HS-27A (cell line): Measurements from ENCODE around the gene LDHAL6A.
"Not testable (repeated sequence)": the region's sequence is repeated elsewhere in the genome, so short reads cannot be mapped to it uniquely, and the experiment has no call there.

ENCODE experiments used
- DNase-seq: peaks from one replicate; pipeline ENCODE4 v3.0.0-alpha.2; 2012; ENCODE audit warnings: low read depth, missing footprints

LDHAL6A gene

GRCh38 chr11:18455686-18456372 is at the start of gene LDHAL6A:
Gene LDHAL6A, plus strand, starts transcription at chr11:18455856. Its CDS starts 825 bp downstream, at chr11:18456681.
- no peak for DNase-seq

- not testable (repeated sequence) for DNase-seq
These were observed 48.3 kb upstream of the LDHAL6A start for GRCh38 chr11:18407400-18407799.

- no peak for DNase-seq
These were observed 46.9 kb upstream of the LDHAL6A start for GRCh38 chr11:18408558-18409291.

- no peak for DNase-seq
These were observed 39.2 kb upstream of the LDHAL6A start for GRCh38 chr11:18416459-18416858.

DNA sequence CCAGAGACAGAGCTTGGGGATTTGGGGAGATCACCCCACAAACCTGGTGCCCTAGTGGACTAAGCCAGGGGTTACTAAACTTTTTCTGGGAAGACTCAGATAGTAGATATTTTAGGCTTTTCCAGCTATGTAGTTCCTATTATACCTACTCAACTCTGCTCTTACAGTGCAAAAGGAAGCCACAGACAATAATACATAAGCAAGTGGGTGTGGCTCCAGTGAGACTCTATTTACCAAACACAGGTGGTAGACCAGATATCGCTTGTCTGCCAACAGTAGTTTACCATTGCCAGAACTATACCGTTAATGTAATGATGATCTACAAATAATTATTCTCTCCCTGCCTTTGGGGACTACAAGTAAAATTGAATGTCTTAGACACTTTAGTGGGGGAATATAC is 36.6 kb upstream of the LDHAL6A start:
- no peak for DNase-seq

DNA sequence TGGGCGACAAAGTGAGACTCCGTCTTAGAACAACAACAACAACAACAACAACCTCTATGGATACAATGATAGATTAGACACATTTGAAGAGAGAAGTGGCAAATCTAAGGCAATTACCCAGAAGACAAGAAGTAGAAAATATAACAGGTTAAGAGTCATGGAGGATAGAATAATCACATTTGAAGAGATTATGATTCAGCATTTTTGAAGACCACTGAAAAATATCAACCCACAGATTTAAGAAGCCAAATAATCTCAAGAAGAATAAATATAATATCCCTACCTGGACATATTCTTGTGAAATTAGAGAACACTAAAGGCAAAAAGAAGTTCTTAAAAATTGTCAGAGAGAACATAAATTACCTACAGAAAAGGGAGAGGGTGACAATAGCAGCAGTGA is 35.6 kb upstream of the LDHAL6A start:
- DNase-seq: no peak

DNA sequence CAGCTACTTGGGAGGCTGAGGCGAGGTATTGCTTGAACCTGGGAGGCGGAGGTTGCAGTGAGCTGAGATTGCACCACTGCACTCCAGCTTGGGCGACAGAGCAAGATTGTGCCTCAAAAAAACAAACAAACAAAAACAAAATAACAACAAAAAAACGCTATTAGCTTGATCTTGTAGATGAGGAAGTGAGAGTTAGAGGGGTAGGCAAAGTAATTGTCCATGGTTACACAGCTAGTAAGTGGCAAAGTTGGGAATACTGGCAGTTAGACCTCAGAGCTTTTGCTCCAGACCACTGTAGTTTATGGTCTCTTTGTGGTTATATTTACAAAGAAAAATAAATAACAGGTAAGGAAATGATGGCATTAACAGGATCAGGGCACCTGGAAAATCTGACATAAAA is 28.4 kb upstream of the LDHAL6A start:
- DNase-seq: no peak

GRCh38 chr11:18429332-18429731 is 26.3 kb upstream of the LDHAL6A start:
- no peak for DNase-seq

- DNase-seq: no peak
These were observed 17.0 kb upstream of the LDHAL6A start for GRCh38 chr11:18438691-18439090.

- DNase-seq: no peak
These were observed 6.4 kb upstream of the LDHAL6A start for GRCh38 chr11:18449251-18449650.

DNA sequence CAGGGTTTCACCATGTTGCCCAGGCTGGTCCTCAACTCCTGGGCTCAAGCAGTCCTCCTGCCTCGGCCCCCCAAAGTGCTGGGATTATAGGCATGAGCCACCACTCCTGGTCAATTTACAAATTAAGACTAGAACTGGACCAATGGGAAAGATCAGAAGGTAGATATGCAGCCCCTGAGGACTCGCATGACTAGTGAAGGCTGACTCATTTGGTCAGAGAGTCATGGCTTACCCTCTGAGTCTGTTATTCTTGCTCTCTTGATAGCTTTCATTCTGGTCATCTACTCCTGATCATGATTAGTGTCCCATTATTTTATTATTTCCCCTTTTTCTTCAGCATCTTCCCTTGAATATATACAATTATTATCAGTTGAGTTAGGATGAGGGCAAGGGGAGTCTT is 2.7 kb upstream of the LDHAL6A start:
- DNase-seq: no peak

DNA sequence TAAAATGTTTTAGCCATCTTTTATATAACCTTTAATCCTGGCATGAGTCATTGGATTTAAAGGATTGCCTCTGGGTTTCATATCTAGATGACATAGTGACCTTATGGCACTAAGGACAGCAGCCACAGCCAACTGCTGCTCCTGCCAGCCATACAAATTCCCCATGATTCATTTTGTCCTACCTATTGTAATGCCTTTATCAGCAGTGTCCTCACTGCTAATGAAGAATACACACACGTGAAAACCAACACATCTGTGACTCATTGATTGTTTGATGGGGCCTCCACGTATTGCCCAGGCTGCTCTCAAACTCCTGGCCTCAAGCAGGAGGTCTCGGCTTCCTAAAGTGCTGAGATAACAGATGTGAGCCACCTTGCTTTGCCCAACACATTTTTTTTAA is 1.8 kb downstream of the LDHAL6A start:
- no peak for DNase-seq

DNA sequence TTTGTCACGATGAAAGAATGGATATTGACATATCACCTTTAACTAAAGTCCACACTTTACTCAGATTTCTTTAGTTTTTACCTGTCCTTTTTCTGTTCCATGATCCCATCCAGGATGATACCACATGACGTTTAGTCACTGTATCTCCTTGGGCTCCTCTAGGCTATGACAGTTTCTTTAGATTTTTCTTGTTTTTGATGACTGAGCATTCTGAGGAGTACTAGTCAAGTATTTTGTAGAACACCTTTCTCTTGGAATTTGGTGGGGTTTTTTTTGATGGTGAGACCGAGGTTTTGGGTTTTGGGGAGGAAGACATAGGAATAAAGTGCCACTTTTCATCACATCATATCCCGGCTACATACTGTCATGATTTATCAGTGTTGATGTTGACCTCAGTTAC is 4.0 kb downstream of the LDHAL6A start:
- no peak for DNase-seq

DNA sequence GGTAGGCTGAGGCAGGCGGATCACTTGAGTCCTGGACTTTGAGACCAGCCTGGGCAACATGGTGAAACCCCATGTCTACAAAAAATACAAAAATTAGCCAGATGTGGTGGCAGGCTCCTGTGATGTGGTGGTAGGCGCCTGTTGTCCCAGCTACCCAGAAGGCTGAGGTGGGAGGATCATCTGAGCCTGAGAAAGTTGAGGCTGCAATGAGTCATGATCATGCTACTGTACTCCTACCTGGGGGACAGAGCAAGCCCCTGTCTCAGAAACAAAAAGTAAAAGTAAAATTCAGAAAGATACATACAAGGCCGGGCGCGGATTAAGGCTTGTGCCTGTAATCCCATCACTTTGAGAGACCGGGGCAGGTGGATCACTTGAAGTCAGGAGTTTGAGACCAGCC is 6.3 kb downstream of the LDHAL6A start:
- no peak for DNase-seq

DNA sequence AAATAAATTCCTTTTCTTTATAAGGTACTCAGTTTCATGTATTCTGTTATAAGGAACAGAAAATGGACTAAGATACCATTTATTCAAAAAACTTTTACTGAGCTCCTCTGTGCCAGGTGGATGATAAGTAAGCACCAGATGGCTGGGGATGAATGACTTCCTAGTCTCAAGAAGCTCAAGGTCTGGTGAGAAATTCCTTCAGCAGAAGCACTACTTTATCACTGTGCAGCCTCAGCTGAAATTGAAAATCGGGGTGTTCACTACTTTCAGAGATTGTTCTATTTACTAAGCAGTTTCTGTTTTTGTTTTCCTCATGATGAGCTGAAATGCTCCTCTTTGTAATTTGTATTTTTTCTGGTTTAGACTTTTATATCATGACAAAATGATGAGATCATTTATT is 7.8 kb downstream of the LDHAL6A start:
- no peak for DNase-seq

DNA sequence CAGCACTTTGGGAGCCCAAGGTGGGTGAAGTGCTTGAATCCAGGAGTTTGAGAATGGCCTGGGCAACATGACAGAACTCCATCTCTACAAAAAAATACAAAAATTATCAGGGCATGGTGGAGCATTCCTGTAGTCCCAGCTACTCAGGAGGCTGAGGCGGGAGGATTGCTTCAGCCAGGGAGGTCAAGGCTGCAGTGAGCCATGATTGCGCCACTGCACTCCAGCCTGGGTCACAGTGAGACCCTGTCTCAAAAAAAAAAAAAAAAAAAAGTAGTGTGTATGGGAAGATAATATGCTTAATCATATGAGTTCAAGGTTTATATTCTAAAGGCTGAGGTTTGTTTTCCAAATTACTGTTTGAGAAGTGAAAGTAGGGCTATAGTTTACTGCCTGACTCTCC is 10.7 kb downstream of the LDHAL6A start:
- DNase-seq: no peak

- DNase-seq: no peak
These were observed 12.4 kb downstream of the LDHAL6A start for GRCh38 chr11:18468059-18468458.

GRCh38 chr11:18468961-18469360 is 13.3 kb downstream of the LDHAL6A start:
- no peak for DNase-seq

DNA sequence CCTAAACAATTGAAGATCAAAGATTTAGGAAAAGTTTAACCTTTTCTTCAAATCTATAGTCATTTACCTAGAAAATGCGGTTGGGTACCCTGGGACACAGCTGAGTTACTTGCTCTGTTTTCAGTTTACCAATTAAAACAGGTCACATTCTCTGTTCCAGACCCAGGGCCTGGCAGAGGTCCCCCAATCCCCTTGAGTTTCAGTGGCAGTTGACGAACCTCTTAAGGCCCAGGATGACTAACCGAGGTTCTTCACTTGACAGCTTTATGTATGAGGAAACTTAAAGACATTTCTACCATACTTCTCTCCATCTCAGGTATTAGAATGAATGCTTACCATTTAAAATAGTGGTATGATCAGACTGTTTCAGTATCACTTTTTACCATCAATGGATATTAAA is 16.3 kb downstream of the LDHAL6A start:
- no peak for DNase-seq

GRCh38 chr11:18472587-18472986 is 16.9 kb downstream of the LDHAL6A start:
- no peak for DNase-seq

DNA sequence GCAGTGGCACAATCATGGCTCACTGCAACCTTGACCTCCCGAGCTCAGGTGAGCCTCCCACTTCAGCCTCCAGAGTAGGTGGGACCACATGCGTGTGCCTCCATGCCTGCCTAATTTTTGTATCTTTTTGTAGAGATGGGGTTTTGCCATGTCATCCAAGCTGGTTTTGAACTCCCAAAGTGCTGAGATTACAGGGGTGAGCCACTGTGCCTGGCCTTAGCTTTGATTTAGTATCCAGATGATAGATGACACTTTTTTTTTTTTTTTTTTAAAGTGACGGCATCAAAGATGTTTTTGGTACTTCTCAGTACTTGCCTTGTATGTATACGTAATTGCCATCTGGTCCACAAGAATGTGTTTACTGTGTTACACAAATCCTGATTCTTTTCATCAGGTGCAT is 23.4 kb downstream of the LDHAL6A start:
- no peak for DNase-seq

DNA sequence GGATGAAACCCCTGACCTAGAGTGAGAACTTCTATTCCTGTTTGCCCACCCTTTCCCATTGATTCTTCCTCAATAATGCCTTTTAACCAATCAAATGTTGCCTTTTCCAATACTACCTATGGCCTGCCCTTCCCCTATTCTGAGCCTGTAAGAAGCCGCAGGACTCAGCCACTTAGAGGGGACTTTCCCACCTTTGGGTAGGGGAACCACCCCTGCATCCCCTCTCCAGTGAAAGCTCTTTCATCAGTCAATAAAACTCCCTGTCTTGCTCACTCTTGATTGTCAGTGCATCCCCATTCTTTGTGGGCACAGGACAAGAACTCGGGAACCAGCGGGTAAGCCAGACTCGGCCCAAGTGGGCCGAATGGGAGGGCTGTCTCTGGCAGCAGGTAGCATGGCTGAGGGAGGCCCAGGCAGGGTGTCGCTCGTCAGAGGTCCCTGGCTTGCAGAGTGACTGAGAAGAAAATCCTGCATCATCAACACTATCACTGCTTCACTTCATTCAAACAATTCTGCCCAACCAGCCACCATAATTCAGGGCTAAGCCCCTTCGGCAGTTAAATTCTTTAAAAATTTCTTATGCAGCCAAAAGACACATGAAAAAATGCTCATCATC is 30.4 kb downstream of the LDHAL6A start:
- no peak for DNase-seq

DNA sequence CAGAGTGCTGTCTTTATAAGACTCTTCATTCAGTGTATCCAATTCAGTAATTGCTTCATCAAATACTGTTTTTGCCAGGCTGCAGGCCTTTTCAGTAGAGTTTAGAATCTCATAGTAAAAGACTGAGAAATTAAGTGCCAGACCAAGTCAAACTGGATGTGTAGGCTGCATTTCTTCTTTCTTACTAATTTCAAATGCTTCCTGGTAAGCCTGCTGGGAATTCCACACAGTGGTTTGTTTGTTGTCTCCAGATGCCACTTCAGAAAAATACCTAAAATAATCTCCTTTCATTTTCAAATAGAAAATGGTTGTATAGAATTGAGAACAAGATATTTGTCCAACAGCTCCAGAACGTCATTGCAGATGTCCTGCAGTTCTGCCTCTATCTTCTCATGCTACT is 34.7 kb downstream of the LDHAL6A start:
- DNase-seq: no peak
